Astrocyte (in vitro differentiated cells and primary cell): ENCODE data around the gene WAS. TPM values are rescaled to one million over a fixed set of nuclear protein-coding genes. Genes with fewer than 3 reads are reported as not detected.

Experiments used
- DNase-seq: peaks from one replicate; pipeline ENCODE4 v3.0.0-alpha.2; 2010; ENCODE audit warnings: low read depth
- FAIRE-seq: peaks from 2 replicates; lab custom pipeline; 2011; peaks lifted over from hg19 to GRCh38; lab: Jason Lieb, UNC
- H2AFZ ChIP-seq: 2 replicates; pipeline ENCODE4 v1.6.0; 2012; ENCODE audit warnings: low read depth, low read length, inconsistent platforms
- H3K27ac ChIP-seq: 2 replicates; pipeline ENCODE4 v1.5.1; 2011; ENCODE audit warnings: low read depth, low read length, inconsistent platforms
- H3K27me3 ChIP-seq: 2 replicates; pipeline ENCODE4 v1.6.0; 2011; ENCODE audit warnings: low read length, inconsistent platforms; ENCODE audit not compliant: insufficient read depth
- H3K36me3 ChIP-seq: 2 replicates; pipeline ENCODE4 v1.5.1; 2011; ENCODE audit warnings: low read length, inconsistent platforms; ENCODE audit not compliant: insufficient read depth
- H3K4me1 ChIP-seq: 2 replicates; pipeline ENCODE4 v1.5.1; 2011; ENCODE audit warnings: low read length, inconsistent platforms; ENCODE audit not compliant: insufficient read depth
- H3K4me2 ChIP-seq: 2 replicates; pipeline ENCODE4 v1.6.0; 2012; ENCODE audit warnings: low read length, inconsistent platforms
- H3K4me3 ChIP-seq: 2 replicates; pipeline ENCODE4 v1.5.1; 2011; ENCODE audit warnings: low read depth, mild to moderate bottlenecking, low read length, inconsistent platforms; ENCODE audit not compliant: insufficient read depth
- H3K79me2 ChIP-seq: 2 replicates; pipeline ENCODE4 v1.6.0; 2012; ENCODE audit warnings: mild to moderate bottlenecking, low read length, inconsistent platforms; ENCODE audit not compliant: insufficient read depth
- H3K9ac ChIP-seq: 2 replicates; pipeline ENCODE4 v1.6.0; 2012; ENCODE audit warnings: mild to moderate bottlenecking, low read length, inconsistent platforms
- H3K9me3 ChIP-seq: 2 replicates; pipeline ENCODE4 v1.5.1; 2012; ENCODE audit warnings: low read depth, mild to moderate bottlenecking, low read length, inconsistent platforms; ENCODE audit not compliant: insufficient read depth
- H4K20me1 ChIP-seq: 2 replicates; pipeline ENCODE4 v1.6.0; 2012; ENCODE audit warnings: low read length, inconsistent platforms; ENCODE audit not compliant: insufficient read depth
- H3K27ac Mint-ChIP-seq: one replicate; pipeline ENCODE4 v1.8.0; 2021; ENCODE audit warnings: mild to moderate bottlenecking, mixed read lengths; ENCODE audit not compliant: unreplicated experiment
- H3K27me3 Mint-ChIP-seq: one replicate; pipeline ENCODE4 v1.8.0; 2021; ENCODE audit warnings: low read depth, mixed read lengths; ENCODE audit not compliant: unreplicated experiment
- H3K36me3 Mint-ChIP-seq: one replicate; pipeline ENCODE4 v1.8.0; 2021; ENCODE audit warnings: low read depth, mixed read lengths; ENCODE audit not compliant: unreplicated experiment
- H3K4me1 Mint-ChIP-seq: one replicate; pipeline ENCODE4 v1.8.0; 2021; ENCODE audit warnings: low read depth, mixed read lengths; ENCODE audit not compliant: unreplicated experiment
- H3K4me3 Mint-ChIP-seq: one replicate; pipeline ENCODE4 v1.8.0; 2021; ENCODE audit warnings: mild to moderate bottlenecking, moderate library complexity, mixed read lengths; ENCODE audit not compliant: unreplicated experiment
- H3K9me3 Mint-ChIP-seq: one replicate; pipeline ENCODE4 v1.8.0; 2021; ENCODE audit warnings: mild to moderate bottlenecking, mixed read lengths; ENCODE audit not compliant: unreplicated experiment
- EZH2 ChIP-seq: IDR thresholded peaks from 2 replicates; pipeline ENCODE4 v1.6.1; 2012; ENCODE audit warnings: mild to moderate bottlenecking, low read length, inconsistent platforms; ENCODE audit not compliant: insufficient read depth
- total RNA-seq: library from RNA; stranded (reverse); gene quantifications from 2 replicates; pipeline ENCODE4 v1.2.1, GENCODE V29; 2021
- TF ChIP-seq, protein P1 (sequence below): IDR thresholded peaks from 2 replicates; pipeline ENCODE4 v1.5.1; 2011; ENCODE audit warnings: low read depth, mild to moderate bottlenecking, inconsistent platforms, low read length, moderate library complexity; ENCODE audit not compliant: insufficient read depth

The WAS gene
- total RNA-seq, 1 donor from 2014 or later = 1.1 TPM

GRCh38 chrX:48696909-48697727, 13.5 kb downstream of the WAS start:
- FAIRE-seq (no peak), DNase-seq (peak; percentile 4)
- Histone ChIP-seq H3K9ac (peak overlapping the region; percentile 91), H3K4me1 (peaks cover 7% of the 10 kb centered on the region), H3K4me2 (peak overlapping the region; percentile 91), H3K27ac (peak overlapping the region; percentile 61), H3K27me3 (no peaks in the 10 kb centered on the region), H2AFZ (peak overlapping the region; percentile 63), H3K36me3 (peaks cover 6% of the 10 kb centered on the region), H3K79me2 (peaks cover 37% of the 10 kb centered on the region), H4K20me1 (no peaks in the 10 kb centered on the region), H3K9me3 (no peaks in the 10 kb centered on the region), H3K4me3 (peak overlapping the region; percentile 75)
- peak overlapping the region; percentile 86 for H3K4me3 Mint-ChIP-seq
- TF ChIP-seq, protein P1, sequence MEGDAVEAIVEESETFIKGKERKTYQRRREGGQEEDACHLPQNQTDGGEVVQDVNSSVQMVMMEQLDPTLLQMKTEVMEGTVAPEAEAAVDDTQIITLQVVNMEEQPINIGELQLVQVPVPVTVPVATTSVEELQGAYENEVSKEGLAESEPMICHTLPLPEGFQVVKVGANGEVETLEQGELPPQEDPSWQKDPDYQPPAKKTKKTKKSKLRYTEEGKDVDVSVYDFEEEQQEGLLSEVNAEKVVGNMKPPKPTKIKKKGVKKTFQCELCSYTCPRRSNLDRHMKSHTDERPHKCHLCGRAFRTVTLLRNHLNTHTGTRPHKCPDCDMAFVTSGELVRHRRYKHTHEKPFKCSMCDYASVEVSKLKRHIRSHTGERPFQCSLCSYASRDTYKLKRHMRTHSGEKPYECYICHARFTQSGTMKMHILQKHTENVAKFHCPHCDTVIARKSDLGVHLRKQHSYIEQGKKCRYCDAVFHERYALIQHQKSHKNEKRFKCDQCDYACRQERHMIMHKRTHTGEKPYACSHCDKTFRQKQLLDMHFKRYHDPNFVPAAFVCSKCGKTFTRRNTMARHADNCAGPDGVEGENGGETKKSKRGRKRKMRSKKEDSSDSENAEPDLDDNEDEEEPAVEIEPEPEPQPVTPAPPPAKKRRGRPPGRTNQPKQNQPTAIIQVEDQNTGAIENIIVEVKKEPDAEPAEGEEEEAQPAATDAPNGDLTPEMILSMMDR = no peak
- no peak for TF ChIP-seq EZH2
- H3K27me3 Mint-ChIP-seq = no peaks in the 10 kb centered on the region
- no peaks in the 10 kb centered on the region for H3K9me3 Mint-ChIP-seq
- peaks cover 3% of the 10 kb centered on the region for H3K36me3 Mint-ChIP-seq
- H3K4me1 Mint-ChIP-seq = peaks cover 8% of the 10 kb centered on the region
- H3K27ac Mint-ChIP-seq = peak overlapping the region; percentile 58

DNA sequence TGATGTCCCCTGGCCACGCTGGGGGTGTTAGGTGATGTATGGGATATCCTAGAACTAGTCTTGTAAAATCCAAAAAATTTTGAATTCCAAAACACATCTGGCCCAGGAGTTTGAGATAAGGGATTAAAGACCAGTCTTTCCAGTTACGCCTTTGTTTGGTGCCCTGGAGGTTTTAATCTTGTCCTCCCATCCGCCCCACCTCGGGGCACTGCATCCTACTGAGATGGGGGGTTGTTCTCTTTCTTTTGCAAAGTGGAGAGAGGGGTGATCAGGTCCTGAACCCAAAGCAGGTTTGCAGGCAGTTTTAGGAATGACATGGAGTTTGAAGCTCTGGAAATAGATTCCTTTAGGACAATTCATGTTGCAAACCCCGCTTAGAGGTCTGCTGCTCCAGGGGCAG, 14.7 kb downstream of the WAS start:
- no peaks in the 10 kb centered on the region for H4K20me1 ChIP-seq
- no peaks in the 10 kb centered on the region for H3K27me3 ChIP-seq
- no peak overlapping the region for H3K27ac ChIP-seq
- H3K9me3 ChIP-seq = no peaks in the 10 kb centered on the region
- Mint-ChIP-seq H3K4me3 (no peak overlapping the region), H3K4me1 (peaks cover 9% of the 10 kb centered on the region), H3K9me3 (no peaks in the 10 kb centered on the region), H3K36me3 (peaks cover 3% of the 10 kb centered on the region), H3K27me3 (no peaks in the 10 kb centered on the region), H3K27ac (no peak overlapping the region)
- peaks cover 7% of the 10 kb centered on the region for H3K4me1 ChIP-seq
- H3K4me3 ChIP-seq = no peak overlapping the region
- DNase-seq (no peak), FAIRE-seq (no peak)
- no peak overlapping the region for H3K4me2 ChIP-seq
- H2AFZ ChIP-seq = no peak overlapping the region
- peaks cover 39% of the 10 kb centered on the region for H3K79me2 ChIP-seq
- no peak for TF ChIP-seq EZH2
- TF ChIP-seq, protein P1 = no peak
- H3K36me3 ChIP-seq = peaks cover 6% of the 10 kb centered on the region
- H3K9ac ChIP-seq = no peak overlapping the region

DNA sequence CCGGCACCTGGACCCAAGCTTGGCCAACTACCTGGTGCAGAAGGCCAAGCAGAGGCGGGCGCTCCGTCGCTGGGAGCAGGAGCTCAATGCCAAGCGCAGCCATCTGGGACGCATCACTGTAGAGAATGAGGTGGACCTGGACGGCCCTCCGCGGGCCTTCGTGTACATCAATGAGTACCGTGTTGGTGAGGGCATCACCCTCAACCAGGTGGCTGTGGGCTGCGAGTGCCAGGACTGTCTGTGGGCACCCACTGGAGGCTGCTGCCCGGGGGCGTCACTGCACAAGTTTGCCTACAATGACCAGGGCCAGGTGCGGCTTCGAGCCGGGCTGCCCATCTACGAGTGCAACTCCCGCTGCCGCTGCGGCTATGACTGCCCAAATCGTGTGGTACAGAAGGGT, 16.6 kb downstream of the WAS start:
- no peak overlapping the region for H2AFZ ChIP-seq
- H3K27ac ChIP-seq = no peak overlapping the region
- H3K27me3 Mint-ChIP-seq = no peaks in the 10 kb centered on the region
- peaks cover 7% of the 10 kb centered on the region for H3K4me1 ChIP-seq
- no peak for FAIRE-seq
- H3K9ac ChIP-seq = no peak overlapping the region
- no peak overlapping the region for H3K4me2 ChIP-seq
- H3K27me3 ChIP-seq = no peaks in the 10 kb centered on the region
- H3K36me3 ChIP-seq = peaks cover 6% of the 10 kb centered on the region
- DNase-seq = no peak
- peaks cover 39% of the 10 kb centered on the region for H3K79me2 ChIP-seq
- no peak overlapping the region for H3K4me3 ChIP-seq
- H3K4me1 Mint-ChIP-seq = peaks cover 9% of the 10 kb centered on the region
- no peaks in the 10 kb centered on the region for H3K9me3 ChIP-seq
- TF ChIP-seq EZH2 = no peak
- TF ChIP-seq, protein P1 = no peak
- H3K4me3 Mint-ChIP-seq = no peak overlapping the region
- H3K9me3 Mint-ChIP-seq = no peaks in the 10 kb centered on the region
- no peaks in the 10 kb centered on the region for H4K20me1 ChIP-seq
- H3K36me3 Mint-ChIP-seq = peaks cover 5% of the 10 kb centered on the region
- no peak overlapping the region for H3K27ac Mint-ChIP-seq
